ENCODE results near the gene GNAI1. TPM values are rescaled to one million over a fixed set of nuclear protein-coding genes. Genes with fewer than 3 reads are reported as not detected.
A peak's percentile ranks its signal among the peaks of the same experiment; 100 is the strongest.

GNAI1 gene
- 132 TPM for total RNA-seq (ENCODE audit: unreplicated experiment)
- long read RNA-seq, full-length matches to known transcripts: 105 of 115 reads
- long read RNA-seq, partial matches to known transcripts: 9 of 115 reads
- long read RNA-seq, other reads (novel, unspliced or antisense): 1 of 115 reads

DNA sequence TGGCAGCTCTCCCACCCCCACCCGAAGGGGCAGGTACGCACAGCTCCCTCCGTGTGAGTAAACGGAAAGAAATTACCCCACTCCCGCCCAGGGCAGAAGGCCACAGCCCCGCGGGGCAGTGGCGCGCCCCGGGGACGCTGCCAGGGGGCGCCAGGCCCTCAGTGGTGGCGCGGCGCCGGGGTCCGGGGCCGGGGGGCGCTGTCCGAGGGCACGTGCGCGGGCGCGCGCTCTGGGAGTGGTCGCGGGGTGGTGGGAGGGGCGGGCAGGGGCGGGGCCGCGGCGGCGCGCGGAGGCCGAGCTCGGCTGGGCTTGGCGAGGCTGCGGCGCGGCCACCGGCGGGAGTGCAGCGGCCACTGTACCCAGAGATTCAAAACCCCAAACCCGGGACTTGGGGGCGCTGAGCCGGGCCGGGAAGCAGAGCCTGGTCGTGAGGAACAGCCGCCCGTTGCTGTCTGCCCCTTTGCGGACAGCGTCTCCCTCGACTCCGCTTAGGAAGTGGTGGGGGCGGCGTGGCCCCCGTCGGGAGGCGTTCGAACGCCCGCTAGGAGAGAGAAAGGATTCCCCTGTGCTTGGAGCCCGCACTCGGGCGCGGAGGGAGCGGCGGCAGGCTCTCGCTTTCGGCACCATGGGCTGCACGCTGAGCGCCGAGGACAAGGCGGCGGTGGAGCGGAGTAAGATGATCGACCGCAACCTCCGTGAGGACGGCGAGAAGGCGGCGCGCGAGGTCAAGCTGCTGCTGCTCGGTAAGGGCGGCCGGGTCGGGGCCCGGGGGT, at the start of gene GNAI1:
Gene GNAI1, plus strand, starts transcription at position 296 of the 773 bp plus-strand sequence. Its CDS starts 330 bp downstream, at position 626.
- peak within 1 kb of the TSS; percentile 97 for H3K27ac Mint-ChIP-seq (ENCODE audit: unreplicated experiment)
- DNase-seq (ENCODE audit: low spot score): peak; percentile 91
- peaks cover 16% of the 10 kb centered on the region for H3K36me3 Mint-ChIP-seq (ENCODE audit: low read depth, unreplicated experiment)
- TF ChIP-seq, protein P1, sequence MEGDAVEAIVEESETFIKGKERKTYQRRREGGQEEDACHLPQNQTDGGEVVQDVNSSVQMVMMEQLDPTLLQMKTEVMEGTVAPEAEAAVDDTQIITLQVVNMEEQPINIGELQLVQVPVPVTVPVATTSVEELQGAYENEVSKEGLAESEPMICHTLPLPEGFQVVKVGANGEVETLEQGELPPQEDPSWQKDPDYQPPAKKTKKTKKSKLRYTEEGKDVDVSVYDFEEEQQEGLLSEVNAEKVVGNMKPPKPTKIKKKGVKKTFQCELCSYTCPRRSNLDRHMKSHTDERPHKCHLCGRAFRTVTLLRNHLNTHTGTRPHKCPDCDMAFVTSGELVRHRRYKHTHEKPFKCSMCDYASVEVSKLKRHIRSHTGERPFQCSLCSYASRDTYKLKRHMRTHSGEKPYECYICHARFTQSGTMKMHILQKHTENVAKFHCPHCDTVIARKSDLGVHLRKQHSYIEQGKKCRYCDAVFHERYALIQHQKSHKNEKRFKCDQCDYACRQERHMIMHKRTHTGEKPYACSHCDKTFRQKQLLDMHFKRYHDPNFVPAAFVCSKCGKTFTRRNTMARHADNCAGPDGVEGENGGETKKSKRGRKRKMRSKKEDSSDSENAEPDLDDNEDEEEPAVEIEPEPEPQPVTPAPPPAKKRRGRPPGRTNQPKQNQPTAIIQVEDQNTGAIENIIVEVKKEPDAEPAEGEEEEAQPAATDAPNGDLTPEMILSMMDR (IDR thresholded peaks at IDR 0.05; ENCODE audit: unreplicated experiment): no peak
- H3K4me3 Mint-ChIP-seq (ENCODE audit: unreplicated experiment): peak within 1 kb of the TSS; percentile 98
- H3K27me3 Mint-ChIP-seq (ENCODE audit: unreplicated experiment): peaks cover 11% of the 10 kb centered on the region
- H3K4me1 Mint-ChIP-seq (ENCODE audit: unreplicated experiment): peaks cover 61% of the 10 kb centered on the region
- H3K9me3 Mint-ChIP-seq (ENCODE audit: unreplicated experiment): no peaks in the 10 kb centered on the region

DNA sequence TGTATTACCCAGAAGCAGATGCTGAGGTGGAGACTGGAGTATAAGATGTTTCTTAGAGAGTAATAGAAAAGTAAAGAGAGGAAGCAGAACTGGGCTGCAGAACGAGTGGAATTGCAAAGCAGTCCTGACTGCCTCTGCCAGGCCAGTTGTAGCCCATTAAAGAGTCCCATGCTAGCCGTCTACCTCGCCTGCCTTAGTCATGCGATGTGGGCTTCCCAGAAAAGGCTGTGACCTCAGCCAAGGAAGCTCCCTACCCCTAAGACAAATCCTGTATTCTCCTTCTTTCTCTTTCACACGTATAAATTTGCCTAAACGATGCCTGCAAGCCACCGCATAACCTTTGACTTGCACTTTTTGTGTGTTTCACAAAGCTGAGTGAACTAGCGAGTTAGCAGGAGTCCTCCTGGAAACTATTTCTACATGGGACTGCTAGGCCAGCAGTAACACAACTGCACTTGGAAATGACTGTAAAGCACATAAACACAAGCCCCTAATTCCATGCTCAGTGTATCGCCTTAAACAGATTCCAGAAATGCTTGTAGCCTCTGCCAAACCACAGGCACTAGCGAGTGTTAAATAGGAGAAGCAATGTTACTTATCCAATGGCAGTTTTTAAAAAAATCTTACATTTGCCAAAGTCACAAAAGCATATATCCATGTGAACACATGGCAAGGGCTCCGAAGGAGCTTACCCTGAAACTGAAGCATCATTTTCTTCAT, 47.4 kb upstream of the GNAI1 start:
- DNase-seq (ENCODE audit: low spot score): no peak
- Mint-ChIP-seq H3K27ac (ENCODE audit: unreplicated experiment) (no peak overlapping the region), H3K4me1 (ENCODE audit: unreplicated experiment) (peaks cover 2% of the 10 kb centered on the region), H3K4me3 (ENCODE audit: unreplicated experiment) (no peak overlapping the region), H3K36me3 (ENCODE audit: low read depth, unreplicated experiment) (no peaks in the 10 kb centered on the region), H3K9me3 (ENCODE audit: unreplicated experiment) (no peaks in the 10 kb centered on the region), H3K27me3 (ENCODE audit: unreplicated experiment) (peaks cover 2% of the 10 kb centered on the region)
- TF ChIP-seq, protein P1 (IDR thresholded peaks at IDR 0.05; ENCODE audit: unreplicated experiment): no peak

DNA sequence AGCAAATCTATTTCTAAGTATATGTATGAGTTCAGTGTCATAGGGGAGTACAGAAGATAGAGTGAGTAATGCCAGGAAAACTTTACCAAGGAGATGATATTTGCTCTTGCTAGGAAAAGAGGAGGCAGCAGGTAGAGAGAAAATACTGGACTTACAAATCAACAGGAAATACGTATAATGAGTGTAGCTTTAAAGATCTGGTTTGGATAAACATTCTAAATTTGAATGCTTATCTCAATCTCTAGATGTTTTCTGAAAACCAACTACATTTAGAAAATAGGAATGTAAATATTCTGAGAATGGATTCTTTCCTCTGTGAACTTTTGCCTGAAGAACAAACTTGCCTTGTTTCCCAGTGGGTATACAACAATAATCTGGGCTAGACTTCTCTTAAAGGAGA, 46.9 kb upstream of the GNAI1 start:
- Mint-ChIP-seq H3K9me3 (ENCODE audit: unreplicated experiment) (no peaks in the 10 kb centered on the region), H3K27ac (ENCODE audit: unreplicated experiment) (no peak overlapping the region), H3K27me3 (ENCODE audit: unreplicated experiment) (peaks cover 2% of the 10 kb centered on the region), H3K4me3 (ENCODE audit: unreplicated experiment) (no peak overlapping the region), H3K36me3 (ENCODE audit: low read depth, unreplicated experiment) (no peaks in the 10 kb centered on the region), H3K4me1 (ENCODE audit: unreplicated experiment) (peaks cover 2% of the 10 kb centered on the region)
- no peak for DNase-seq (ENCODE audit: low spot score)
- TF ChIP-seq, protein P1 (IDR thresholded peaks at IDR 0.05; ENCODE audit: unreplicated experiment): no peak

DNA sequence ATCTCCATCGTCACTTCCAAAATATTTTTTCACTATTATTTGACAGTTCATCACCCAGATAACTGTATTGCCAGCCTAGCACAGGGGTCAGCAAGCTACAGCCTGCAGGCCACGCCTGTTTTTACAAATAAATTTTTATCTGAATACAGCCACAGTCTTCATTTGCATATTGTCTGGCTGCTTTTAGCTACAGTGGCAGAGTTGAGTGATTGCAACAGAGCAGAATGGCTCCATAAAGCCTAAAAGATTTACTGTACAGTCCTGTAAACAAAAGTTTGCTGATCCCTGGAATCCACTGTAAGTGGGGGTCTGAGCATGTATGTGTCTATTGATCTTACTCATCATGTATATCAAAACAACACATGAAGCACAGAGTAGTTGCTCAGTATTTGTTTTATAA, 45.9 kb upstream of the GNAI1 start:
- no peak overlapping the region for H3K4me3 Mint-ChIP-seq (ENCODE audit: unreplicated experiment)
- no peaks in the 10 kb centered on the region for H3K27me3 Mint-ChIP-seq (ENCODE audit: unreplicated experiment)
- no peaks in the 10 kb centered on the region for H3K36me3 Mint-ChIP-seq (ENCODE audit: low read depth, unreplicated experiment)
- no peak overlapping the region for H3K27ac Mint-ChIP-seq (ENCODE audit: unreplicated experiment)
- TF ChIP-seq, protein P1 (IDR thresholded peaks at IDR 0.05; ENCODE audit: unreplicated experiment): no peak
- no peaks in the 10 kb centered on the region for H3K9me3 Mint-ChIP-seq (ENCODE audit: unreplicated experiment)
- DNase-seq (ENCODE audit: low spot score): no peak
- H3K4me1 Mint-ChIP-seq (ENCODE audit: unreplicated experiment): peaks cover 2% of the 10 kb centered on the region
